ENCODE data around the gene PANK1. TPM values are rescaled to one million over a fixed set of nuclear protein-coding genes. Genes with fewer than 3 reads are reported as not detected.

PANK1 gene
- total RNA-seq, 1 experiment from 2014 or later: 24.9 TPM

DNA sequence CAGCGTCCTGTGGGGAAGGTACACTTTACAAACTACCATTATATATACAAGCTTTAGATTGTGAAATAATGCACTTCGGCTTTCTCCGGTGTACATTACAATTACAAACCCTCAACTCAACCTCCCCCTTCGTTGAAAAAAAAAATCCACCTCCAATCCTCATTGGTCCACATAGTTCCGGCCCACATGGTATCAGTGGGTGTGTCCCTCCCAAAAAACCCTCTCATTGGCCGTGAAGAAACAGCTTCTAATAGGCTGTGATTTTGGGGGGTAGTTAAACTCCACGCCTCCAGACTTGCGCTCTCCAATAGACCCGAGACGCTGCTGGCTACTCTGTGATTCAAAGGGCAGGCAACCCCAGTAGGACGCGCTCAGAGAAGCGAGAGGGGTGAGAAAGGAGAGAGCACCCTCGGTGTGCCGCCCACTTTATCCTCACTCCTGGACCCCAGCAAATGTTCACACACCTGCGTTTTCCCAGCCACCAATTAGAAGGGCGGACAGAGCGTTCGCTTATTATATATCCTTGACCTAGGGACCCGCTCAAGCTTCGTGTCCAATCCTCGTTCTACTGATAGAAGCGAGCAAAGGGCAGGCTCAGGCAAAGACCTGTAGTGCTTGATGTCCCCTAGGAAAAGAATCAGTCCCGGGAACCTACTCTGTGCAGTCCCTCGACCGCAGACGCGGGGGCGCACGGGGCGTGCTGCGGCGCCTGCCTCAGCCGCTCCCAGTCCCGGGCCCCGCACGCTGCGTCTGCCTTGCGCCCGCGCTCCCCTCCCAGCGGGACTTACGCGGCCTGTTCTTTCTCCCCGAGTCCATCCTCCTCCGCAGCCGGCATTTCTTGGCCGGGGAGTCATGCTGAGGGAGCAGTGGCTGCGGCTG, 991 bp downstream of the PANK1 start (continued):
- TF ChIP-seq, protein P1, sequence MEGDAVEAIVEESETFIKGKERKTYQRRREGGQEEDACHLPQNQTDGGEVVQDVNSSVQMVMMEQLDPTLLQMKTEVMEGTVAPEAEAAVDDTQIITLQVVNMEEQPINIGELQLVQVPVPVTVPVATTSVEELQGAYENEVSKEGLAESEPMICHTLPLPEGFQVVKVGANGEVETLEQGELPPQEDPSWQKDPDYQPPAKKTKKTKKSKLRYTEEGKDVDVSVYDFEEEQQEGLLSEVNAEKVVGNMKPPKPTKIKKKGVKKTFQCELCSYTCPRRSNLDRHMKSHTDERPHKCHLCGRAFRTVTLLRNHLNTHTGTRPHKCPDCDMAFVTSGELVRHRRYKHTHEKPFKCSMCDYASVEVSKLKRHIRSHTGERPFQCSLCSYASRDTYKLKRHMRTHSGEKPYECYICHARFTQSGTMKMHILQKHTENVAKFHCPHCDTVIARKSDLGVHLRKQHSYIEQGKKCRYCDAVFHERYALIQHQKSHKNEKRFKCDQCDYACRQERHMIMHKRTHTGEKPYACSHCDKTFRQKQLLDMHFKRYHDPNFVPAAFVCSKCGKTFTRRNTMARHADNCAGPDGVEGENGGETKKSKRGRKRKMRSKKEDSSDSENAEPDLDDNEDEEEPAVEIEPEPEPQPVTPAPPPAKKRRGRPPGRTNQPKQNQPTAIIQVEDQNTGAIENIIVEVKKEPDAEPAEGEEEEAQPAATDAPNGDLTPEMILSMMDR (IDR thresholded peaks at IDR 0.05): no peak
- TF ChIP-seq, protein P2, sequence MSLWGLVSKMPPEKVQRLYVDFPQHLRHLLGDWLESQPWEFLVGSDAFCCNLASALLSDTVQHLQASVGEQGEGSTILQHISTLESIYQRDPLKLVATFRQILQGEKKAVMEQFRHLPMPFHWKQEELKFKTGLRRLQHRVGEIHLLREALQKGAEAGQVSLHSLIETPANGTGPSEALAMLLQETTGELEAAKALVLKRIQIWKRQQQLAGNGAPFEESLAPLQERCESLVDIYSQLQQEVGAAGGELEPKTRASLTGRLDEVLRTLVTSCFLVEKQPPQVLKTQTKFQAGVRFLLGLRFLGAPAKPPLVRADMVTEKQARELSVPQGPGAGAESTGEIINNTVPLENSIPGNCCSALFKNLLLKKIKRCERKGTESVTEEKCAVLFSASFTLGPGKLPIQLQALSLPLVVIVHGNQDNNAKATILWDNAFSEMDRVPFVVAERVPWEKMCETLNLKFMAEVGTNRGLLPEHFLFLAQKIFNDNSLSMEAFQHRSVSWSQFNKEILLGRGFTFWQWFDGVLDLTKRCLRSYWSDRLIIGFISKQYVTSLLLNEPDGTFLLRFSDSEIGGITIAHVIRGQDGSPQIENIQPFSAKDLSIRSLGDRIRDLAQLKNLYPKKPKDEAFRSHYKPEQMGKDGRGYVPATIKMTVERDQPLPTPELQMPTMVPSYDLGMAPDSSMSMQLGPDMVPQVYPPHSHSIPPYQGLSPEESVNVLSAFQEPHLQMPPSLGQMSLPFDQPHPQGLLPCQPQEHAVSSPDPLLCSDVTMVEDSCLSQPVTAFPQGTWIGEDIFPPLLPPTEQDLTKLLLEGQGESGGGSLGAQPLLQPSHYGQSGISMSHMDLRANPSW (CRISPR knock-in tag; conservative IDR thresholded peaks at IDR 0.05; ENCODE audit: low read depth): peak; percentile 81; the same call in 1 of the 2 replicates
- TF ChIP-seq CBFB (CRISPR knock-in tag; IDR thresholded peaks at IDR 0.05; ENCODE audit: low read depth): no peak
- TF ChIP-seq, protein P3, sequence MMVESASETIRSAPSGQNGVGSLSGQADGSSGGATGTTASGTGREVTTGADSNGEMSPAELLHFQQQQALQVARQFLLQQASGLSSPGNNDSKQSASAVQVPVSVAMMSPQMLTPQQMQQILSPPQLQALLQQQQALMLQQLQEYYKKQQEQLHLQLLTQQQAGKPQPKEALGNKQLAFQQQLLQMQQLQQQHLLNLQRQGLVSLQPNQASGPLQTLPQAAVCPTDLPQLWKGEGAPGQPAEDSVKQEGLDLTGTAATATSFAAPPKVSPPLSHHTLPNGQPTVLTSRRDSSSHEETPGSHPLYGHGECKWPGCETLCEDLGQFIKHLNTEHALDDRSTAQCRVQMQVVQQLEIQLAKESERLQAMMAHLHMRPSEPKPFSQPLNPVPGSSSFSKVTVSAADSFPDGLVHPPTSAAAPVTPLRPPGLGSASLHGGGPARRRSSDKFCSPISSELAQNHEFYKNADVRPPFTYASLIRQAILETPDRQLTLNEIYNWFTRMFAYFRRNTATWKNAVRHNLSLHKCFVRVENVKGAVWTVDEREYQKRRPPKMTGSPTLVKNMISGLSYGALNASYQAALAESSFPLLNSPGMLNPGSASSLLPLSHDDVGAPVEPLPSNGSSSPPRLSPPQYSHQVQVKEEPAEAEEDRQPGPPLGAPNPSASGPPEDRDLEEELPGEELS (CRISPR knock-in tag; IDR thresholded peaks at IDR 0.05): no peak
- no peak for TF ChIP-seq PREB (CRISPR knock-in tag; IDR thresholded peaks at IDR 0.05; ENCODE audit: borderline replicate concordance)
- no peak for TF ChIP-seq TEAD4 (CRISPR knock-in tag; IDR thresholded peaks at IDR 0.05)
- TF ChIP-seq ZNF219 (CRISPR knock-in tag; IDR thresholded peaks at IDR 0.05; ENCODE audit: borderline replicate concordance): no peak
- TF ChIP-seq, protein P4, sequence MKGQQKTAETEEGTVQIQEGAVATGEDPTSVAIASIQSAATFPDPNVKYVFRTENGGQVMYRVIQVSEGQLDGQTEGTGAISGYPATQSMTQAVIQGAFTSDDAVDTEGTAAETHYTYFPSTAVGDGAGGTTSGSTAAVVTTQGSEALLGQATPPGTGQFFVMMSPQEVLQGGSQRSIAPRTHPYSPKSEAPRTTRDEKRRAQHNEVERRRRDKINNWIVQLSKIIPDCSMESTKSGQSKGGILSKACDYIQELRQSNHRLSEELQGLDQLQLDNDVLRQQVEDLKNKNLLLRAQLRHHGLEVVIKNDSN (CRISPR knock-in tag; IDR thresholded peaks at IDR 0.05): 0 out of 2 replicates have a peak, but pooled peaks have one; percentile 29
- 0 out of 2 replicates have a peak, but pooled peaks have one; percentile 66 for TF ChIP-seq HMGXB4 (CRISPR knock-in tag; IDR thresholded peaks at IDR 0.05)
- peak; percentile 33 for TF ChIP-seq ETV6 (CRISPR knock-in tag; IDR thresholded peaks at IDR 0.05)
- TF ChIP-seq ZNF671 (CRISPR knock-in tag; IDR thresholded peaks at IDR 0.05): no peak
- TF ChIP-seq, protein P5, sequence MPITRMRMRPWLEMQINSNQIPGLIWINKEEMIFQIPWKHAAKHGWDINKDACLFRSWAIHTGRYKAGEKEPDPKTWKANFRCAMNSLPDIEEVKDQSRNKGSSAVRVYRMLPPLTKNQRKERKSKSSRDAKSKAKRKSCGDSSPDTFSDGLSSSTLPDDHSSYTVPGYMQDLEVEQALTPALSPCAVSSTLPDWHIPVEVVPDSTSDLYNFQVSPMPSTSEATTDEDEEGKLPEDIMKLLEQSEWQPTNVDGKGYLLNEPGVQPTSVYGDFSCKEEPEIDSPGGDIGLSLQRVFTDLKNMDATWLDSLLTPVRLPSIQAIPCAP (CRISPR knock-in tag; IDR thresholded peaks at IDR 0.05): no peak
- TF ChIP-seq ZBTB21 (CRISPR knock-in tag; IDR thresholded peaks at IDR 0.05; ENCODE audit: borderline replicate concordance): no peak
- no peak for TF ChIP-seq PRRX2 (CRISPR knock-in tag; IDR thresholded peaks at IDR 0.05)
- TF ChIP-seq MYBL2 (CRISPR knock-in tag; IDR thresholded peaks at IDR 0.05): peak; percentile 49
- TF ChIP-seq ELF4 (CRISPR knock-in tag; IDR thresholded peaks at IDR 0.05; ENCODE audit: low read depth): no peak
- no peak for TF ChIP-seq ERG (CRISPR knock-in tag; IDR thresholded peaks at IDR 0.05)
- TF ChIP-seq NFYB (CRISPR knock-in tag; conservative IDR thresholded peaks at IDR 0.05; ENCODE audit: low read depth): peak; percentile 41; the same call in 1 of the 2 replicates
- TF ChIP-seq KAT7 (CRISPR knock-in tag; IDR thresholded peaks at IDR 0.05; ENCODE audit: borderline replicate concordance): peak; percentile 72; the same call in 1 of the 2 replicates
- TF ChIP-seq, protein P6, sequence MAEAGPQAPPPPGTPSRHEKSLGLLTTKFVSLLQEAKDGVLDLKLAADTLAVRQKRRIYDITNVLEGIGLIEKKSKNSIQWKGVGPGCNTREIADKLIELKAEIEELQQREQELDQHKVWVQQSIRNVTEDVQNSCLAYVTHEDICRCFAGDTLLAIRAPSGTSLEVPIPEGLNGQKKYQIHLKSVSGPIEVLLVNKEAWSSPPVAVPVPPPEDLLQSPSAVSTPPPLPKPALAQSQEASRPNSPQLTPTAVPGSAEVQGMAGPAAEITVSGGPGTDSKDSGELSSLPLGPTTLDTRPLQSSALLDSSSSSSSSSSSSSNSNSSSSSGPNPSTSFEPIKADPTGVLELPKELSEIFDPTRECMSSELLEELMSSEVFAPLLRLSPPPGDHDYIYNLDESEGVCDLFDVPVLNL (CRISPR knock-in tag; IDR thresholded peaks at IDR 0.05; ENCODE audit: borderline replicate concordance, low read depth): no peak; the same call in 1 of the 2 replicates
- TF ChIP-seq TEAD1 (CRISPR knock-in tag; IDR thresholded peaks at IDR 0.05): peak; percentile 28
- TF ChIP-seq TCF7 (CRISPR knock-in tag; IDR thresholded peaks at IDR 0.05; ENCODE audit: low read depth): no peak
- TF ChIP-seq ZNF416 (CRISPR knock-in tag; IDR thresholded peaks at IDR 0.05): no peak
- no peak for TF ChIP-seq RORB (CRISPR knock-in tag; IDR thresholded peaks at IDR 0.05)
